ENCODE measurements around the gene MYOD1. TPM values are rescaled to one million over a fixed set of nuclear protein-coding genes. Genes with fewer than 3 reads are reported as not detected.

MYOD1 gene
- total RNA-seq, 4 donors from 2014 or later = not detected

DNA sequence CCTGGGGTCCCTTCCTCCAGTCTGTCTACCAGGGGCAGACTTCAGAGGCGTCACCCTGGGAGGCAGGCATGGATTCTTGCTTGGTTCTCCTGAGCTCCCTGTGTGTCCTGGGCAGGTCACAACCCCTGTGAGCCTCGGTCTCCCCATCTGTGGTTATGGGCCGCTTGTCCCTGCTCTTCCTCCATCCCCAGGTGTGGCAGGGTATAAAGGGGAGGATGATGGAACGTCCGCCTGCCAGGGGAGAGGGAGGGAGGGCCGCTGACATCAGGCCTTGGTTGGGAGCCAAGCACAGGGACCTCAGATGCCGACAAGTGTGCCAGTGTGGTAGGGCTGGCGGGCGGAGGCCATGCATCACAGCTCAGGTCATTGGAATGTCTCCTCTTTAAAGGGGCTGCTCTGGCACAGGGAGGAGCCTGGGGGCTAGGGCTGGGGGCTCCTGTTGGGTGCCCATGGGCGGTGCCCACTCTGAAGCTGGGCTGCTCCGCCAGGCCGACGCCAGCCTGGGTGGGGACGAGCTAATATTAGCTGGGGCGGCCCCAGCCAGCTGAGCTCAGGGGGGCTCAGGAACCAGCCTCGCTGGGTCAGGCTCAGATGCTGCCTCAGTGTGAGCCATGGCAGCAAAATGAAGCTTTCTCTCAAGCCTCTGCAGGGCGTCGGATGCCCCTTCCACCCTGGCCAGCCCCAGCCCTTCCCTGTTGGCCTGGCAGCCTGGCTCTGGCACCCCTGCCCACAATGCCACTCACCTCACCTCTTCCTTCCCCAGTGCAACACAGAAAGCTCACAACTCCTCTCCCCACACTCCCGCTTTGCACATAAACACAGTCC, 28.0 kb downstream of the MYOD1 start:
- TF ChIP-seq, protein P1, sequence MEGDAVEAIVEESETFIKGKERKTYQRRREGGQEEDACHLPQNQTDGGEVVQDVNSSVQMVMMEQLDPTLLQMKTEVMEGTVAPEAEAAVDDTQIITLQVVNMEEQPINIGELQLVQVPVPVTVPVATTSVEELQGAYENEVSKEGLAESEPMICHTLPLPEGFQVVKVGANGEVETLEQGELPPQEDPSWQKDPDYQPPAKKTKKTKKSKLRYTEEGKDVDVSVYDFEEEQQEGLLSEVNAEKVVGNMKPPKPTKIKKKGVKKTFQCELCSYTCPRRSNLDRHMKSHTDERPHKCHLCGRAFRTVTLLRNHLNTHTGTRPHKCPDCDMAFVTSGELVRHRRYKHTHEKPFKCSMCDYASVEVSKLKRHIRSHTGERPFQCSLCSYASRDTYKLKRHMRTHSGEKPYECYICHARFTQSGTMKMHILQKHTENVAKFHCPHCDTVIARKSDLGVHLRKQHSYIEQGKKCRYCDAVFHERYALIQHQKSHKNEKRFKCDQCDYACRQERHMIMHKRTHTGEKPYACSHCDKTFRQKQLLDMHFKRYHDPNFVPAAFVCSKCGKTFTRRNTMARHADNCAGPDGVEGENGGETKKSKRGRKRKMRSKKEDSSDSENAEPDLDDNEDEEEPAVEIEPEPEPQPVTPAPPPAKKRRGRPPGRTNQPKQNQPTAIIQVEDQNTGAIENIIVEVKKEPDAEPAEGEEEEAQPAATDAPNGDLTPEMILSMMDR (IDR thresholded peaks at IDR 0.05) = no peak
- TF ChIP-seq POLR2A (IDR thresholded peaks at IDR 0.05) = no peak
- peak in 1 of 3 donors; percentile 21 for DNase-seq

DNA sequence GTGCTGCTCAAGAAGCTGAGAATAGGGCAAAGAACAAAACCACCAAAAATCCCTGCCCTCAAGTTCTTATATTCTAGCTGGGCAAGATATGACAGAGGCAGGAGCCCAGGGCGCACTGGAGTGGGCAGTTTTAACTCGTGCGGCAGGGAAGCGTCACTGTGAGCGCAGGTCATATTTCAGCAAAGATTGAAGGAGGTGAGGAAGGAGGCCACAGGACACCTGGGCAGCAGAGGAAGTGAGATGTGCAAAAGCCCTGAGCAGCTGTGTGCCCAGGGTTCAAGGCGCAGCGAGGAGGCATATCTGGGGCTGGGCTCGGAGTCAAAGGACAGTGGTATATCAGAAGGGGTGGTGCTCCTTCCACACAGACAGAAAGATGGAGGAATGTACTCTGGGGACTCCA, 28.7 kb downstream of the MYOD1 start:
- no peaks in the 10 kb centered on the region for H3K27me3 ChIP-seq
- no peaks in the 10 kb centered on the region for H3K36me3 ChIP-seq
- no peaks in the 10 kb centered on the region for H3K9me3 ChIP-seq
- no peak for TF ChIP-seq POLR2A (IDR thresholded peaks at IDR 0.05)
- TF ChIP-seq, protein P1 (IDR thresholded peaks at IDR 0.05) = no peak
- H3K4me1 ChIP-seq = no peaks in the 10 kb centered on the region
- peak in 1 of 3 donors; percentile 22 for DNase-seq
- H3K4me3 ChIP-seq = no peak overlapping the region
- H3K27ac ChIP-seq = no peak overlapping the region

More for the DNA sequence above, 28.0 kb downstream of the MYOD1 start:
- Histone ChIP-seq H3K4me1 (no peaks in the 10 kb centered on the region), H3K4me3 (no peak overlapping the region), H3K27me3 (no peaks in the 10 kb centered on the region), H3K27ac (no peak overlapping the region), H3K36me3 (no peaks in the 10 kb centered on the region), H3K9me3 (no peaks in the 10 kb centered on the region)

DNA sequence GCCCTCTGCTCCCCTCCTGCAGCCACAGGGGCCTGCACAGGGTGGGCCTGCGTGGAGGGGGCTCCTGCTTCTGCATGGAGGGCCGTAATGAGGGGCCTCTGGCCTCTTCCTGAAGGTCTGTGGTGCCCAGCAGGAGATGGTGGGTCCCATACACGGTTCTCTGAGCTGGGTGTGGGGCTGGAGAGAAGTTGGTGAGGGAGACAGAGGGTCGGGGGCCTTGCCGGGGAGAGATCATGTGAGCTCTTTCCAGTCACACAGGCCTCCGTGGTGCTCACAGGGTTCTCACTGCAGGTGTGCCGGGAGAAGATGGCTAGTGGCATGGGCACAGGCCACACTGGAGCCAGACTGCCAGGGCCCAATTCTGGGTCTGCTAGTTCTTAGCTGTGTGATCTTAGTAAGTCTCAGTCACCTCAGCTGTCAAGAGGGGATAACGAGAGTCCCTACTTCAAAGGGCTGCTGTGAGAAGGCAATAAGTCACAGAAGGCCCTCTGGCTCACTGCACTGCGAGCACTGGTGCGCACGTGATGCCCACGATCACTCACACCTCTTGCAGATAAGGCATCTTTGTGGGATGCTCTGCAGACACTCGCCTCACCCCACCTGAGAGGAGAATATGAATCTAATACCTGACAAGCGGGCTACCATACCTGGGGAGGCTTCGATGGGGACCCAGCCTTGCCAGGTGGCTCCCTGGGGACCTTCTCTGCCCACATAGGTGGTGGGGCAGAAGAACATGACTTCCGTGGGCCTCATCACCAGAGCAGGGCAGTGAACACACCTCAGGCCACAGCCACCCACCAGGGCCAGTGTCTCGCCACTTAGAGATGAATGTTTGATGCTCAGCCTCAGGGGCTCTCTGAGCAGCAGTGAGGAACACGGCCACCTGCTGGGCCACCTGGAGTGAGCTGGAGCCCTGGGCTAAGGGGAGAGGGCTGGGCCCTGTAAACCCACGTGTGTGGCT, 29.7 kb downstream of the MYOD1 start:
- H3K9me3 ChIP-seq = no peaks in the 10 kb centered on the region
- H3K27me3 ChIP-seq = no peaks in the 10 kb centered on the region
- TF ChIP-seq, protein P1 (IDR thresholded peaks at IDR 0.05) = no peak
- TF ChIP-seq POLR2A (IDR thresholded peaks at IDR 0.05) = no peak
- no peaks in the 10 kb centered on the region for H3K4me1 ChIP-seq
- DNase-seq = peak in 1 of 3 donors; percentile 35
- no peak overlapping the region for H3K4me3 ChIP-seq
- H3K27ac ChIP-seq = no peak overlapping the region
- H3K36me3 ChIP-seq = no peaks in the 10 kb centered on the region

DNA sequence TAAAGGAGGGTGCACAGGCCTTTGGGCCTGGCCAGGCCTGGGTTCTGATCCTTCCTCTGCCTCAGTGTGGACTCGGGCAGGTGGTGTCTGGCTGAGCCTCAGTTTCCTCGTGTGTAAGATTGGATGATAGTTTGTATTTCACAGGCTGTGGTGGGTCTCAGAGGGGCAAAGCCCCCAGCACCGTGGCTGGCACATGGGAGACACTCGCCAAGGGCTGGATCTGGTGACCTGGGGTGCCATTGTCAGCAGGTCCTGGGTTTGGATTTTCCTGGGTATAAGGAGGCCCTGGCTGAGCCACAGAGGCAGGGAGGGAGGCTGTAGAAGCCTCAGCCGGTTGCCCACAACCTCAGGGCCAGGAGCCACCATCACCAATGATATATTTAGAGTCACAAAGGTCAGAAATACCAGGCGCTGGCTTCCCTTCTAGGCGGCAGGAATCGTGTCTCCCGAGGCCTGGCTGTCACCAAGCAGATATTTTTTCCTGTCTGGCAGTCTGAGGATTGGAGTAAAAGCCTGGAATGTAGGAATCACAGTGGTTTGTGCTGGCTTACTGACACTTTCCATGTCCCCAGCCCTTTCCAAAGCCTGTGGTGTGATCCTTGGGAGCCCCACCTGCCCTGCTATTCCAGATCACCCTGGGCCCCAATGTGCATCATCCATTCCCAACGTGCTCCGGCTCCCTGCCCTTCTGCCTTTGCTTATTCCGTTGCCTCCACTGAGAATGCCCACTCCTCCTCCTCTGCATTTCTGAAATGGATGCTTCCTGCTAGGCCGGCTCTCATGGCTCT, 30.8 kb downstream of the MYOD1 start:
- Histone ChIP-seq H3K36me3 (no peaks in the 10 kb centered on the region), H3K27ac (no peak overlapping the region), H3K27me3 (no peaks in the 10 kb centered on the region), H3K9me3 (no peaks in the 10 kb centered on the region), H3K4me1 (no peaks in the 10 kb centered on the region), H3K4me3 (no peak overlapping the region)
- peak in 1 of 3 donors; percentile 29 for DNase-seq
- TF ChIP-seq, protein P1 (IDR thresholded peaks at IDR 0.05) = no peak
- no peak for TF ChIP-seq POLR2A (IDR thresholded peaks at IDR 0.05)

DNA sequence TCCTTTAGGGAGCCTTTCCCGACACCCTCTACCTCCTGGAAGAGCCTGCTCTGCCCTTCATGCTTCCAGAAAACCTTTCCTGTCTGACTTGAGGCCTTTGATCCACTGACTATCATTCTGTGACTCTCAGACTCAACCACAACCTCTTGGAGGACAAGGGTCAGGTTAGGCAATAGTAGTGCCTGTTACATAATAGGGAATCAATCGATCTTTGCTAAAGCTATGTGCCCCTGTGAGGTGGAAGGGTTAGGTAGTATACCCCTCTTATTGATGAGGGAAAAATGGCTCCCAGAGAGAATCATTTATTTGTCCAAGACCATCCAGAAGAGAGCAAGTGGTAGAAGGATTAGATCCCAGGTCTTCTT, 31.4 kb downstream of the MYOD1 start:
- no peaks in the 10 kb centered on the region for H3K9me3 ChIP-seq
- H3K27me3 ChIP-seq = no peaks in the 10 kb centered on the region
- TF ChIP-seq, protein P1 (IDR thresholded peaks at IDR 0.05) = no peak
- no peak for TF ChIP-seq POLR2A (IDR thresholded peaks at IDR 0.05)
- no peaks in the 10 kb centered on the region for H3K4me1 ChIP-seq
- H3K4me3 ChIP-seq = no peak overlapping the region
- H3K27ac ChIP-seq = no peak overlapping the region
- no peak for DNase-seq
- H3K36me3 ChIP-seq = no peaks in the 10 kb centered on the region
